ENCODE results near the gene COX7A2. TPM values are rescaled to one million over a fixed set of nuclear protein-coding genes. Genes with fewer than 3 reads are reported as not detected.

Gene COX7A2
- total RNA-seq (2021): 508 and 516 TPM in 2 replicates
- long read RNA-seq, transcript COX7A2-202 (4 exons, 773 nt): major isoform, 71 of 79 reads
- long read RNA-seq, partial matches to known transcripts: 0 of 79 reads
- long read RNA-seq, other reads (novel, unspliced or antisense): 5 of 79 reads

GRCh38 chr6:75243333-75244062 is at the start of gene COX7A2:
Gene COX7A2 (minus strand): TSS chr6:75243801. CDS start chr6:75243734, 67 bp downstream.
- H3K4me3 Mint-ChIP-seq: peak within 1 kb of the TSS; percentile 97 to 99
- no peak within 1 kb of the TSS for H2BK15ac ChIP-seq (ENCODE audit: low read depth, low read length)
- peak within 1 kb of the TSS; percentile 86 for H3K18ac ChIP-seq (ENCODE audit: insufficient read length, low read depth, low read length)
- H3K4ac ChIP-seq (ENCODE audit: low read depth, low read length): no peak within 1 kb of the TSS
- H4K8ac ChIP-seq (replicated peaks; ENCODE audit: insufficient read length, low read depth, low read length): no peak within 1 kb of the TSS
- no peaks in the 10 kb centered on the region for H3K4me1 ChIP-seq (ENCODE audit: insufficient read depth, low read length)
- peak within 1 kb of the TSS; percentile 70 for H3K27ac ChIP-seq (ENCODE audit: insufficient read length, low read depth, low read length)
- no peaks in the 10 kb centered on the region for H3K79me1 ChIP-seq (ENCODE audit: insufficient read depth, low read depth, low read length, poor library complexity, severe bottlenecking)
- H2BK12ac ChIP-seq (ENCODE audit: insufficient read length, low read depth, low read length): no peak within 1 kb of the TSS
- no peaks in the 10 kb centered on the region for H3K9me3 ChIP-seq (ENCODE audit: control insufficient read depth, low read depth, low read length)
- H4K20me1 ChIP-seq (ENCODE audit: control insufficient read depth, insufficient read depth, insufficient read length): no peaks in the 10 kb centered on the region
- peak within 1 kb of the TSS; percentile 23 for H2BK5ac ChIP-seq (ENCODE audit: insufficient read length, low read length)
- no peak for TF ChIP-seq CTCF (conservative IDR thresholded peaks at IDR 0.05)
- peak within 1 kb of the TSS; percentile 93 for H3K9ac ChIP-seq (ENCODE audit: extremely low read depth, insufficient read length, low read length)
- no peak within 1 kb of the TSS for H3T11ph ChIP-seq (ENCODE audit: low read length)
- H3K4me1 Mint-ChIP-seq: peaks cover 6 to 15% of the 10 kb centered on the region in 2 experiments
- H2BK120ac ChIP-seq (ENCODE audit: low read depth, low read length, poor library complexity, severe bottlenecking): no peak within 1 kb of the TSS
- WGBS (ENCODE audit: extremely low coverage, insufficient read length, low lambda C conversion rate): no CpG with 5 or more reads among the region's 36 CpGs
- H3K56ac ChIP-seq (ENCODE audit: insufficient read length, low read depth, low read length): no peak within 1 kb of the TSS
- peaks cover 0 to 3% of the 10 kb centered on the region in 2 experiments; a peak in 2 of 5 replicates for H3K9me3 Mint-ChIP-seq
- H3K79me2 ChIP-seq (ENCODE audit: insufficient read depth, low read length): peaks cover 10% of the 10 kb centered on the region; the same call in 1 of the 2 replicates
- H3K23me2 ChIP-seq (ENCODE audit: insufficient read length, low read depth, low read length, poor library complexity, severe bottlenecking): peaks cover 8% of the 10 kb centered on the region
- H4K5ac ChIP-seq (ENCODE audit: insufficient read length, low read depth, low read length): peak within 1 kb of the TSS; percentile 36
- peak within 1 kb of the TSS; percentile 43 for H2AFZ ChIP-seq (ENCODE audit: low read length)
- H3K27me3 ChIP-seq (ENCODE audit: insufficient read depth, low read length): no peaks in the 10 kb centered on the region
- H3K36me3 Mint-ChIP-seq (ENCODE audit: insufficient read depth in 1 of 3, low read depth in 3 of 3): peaks cover 24 to 32% (median 28%) of the 10 kb centered on the region in 3 experiments
- H4K91ac ChIP-seq (ENCODE audit: insufficient read length, low read depth, low read length): no peak within 1 kb of the TSS
- peaks cover 3% of the 10 kb centered on the region for H3K27me3 Mint-ChIP-seq (ENCODE audit: low read depth)
- no peak within 1 kb of the TSS for H2BK20ac ChIP-seq (ENCODE audit: low read depth, low read length, poor library complexity, severe bottlenecking)
- H3K23ac ChIP-seq (ENCODE audit: insufficient read length, low read depth, low read length): no peak within 1 kb of the TSS
- H3K4me2 ChIP-seq (ENCODE audit: insufficient read depth, insufficient read length, low read length): peak within 1 kb of the TSS; percentile 99
- peak; percentile 95 for DNase-seq
- H3K27ac Mint-ChIP-seq: peak within 1 kb of the TSS; percentile 98 to 99 (median 99)
- peak within 1 kb of the TSS; percentile 77; the same call in 1 of the 2 replicates for H3K14ac ChIP-seq (ENCODE audit: insufficient read depth, low read length)
- H2AK5ac ChIP-seq (ENCODE audit: insufficient read length, low read length): no peak within 1 kb of the TSS
